Anterior cingulate cortex (tissue), 58 donors: ENCODE data around the gene SPDL1.
"Not testable (repeated sequence)": the region's sequence is repeated elsewhere in the genome, so short reads cannot be mapped to it uniquely, and the experiment has no call there.

Experiments used
- DNase-seq, 58 donors: peaks; one replicate each; lab custom pipeline; 2025; lab: John Stamatoyannopoulos, UW

Gene SPDL1

DNA sequence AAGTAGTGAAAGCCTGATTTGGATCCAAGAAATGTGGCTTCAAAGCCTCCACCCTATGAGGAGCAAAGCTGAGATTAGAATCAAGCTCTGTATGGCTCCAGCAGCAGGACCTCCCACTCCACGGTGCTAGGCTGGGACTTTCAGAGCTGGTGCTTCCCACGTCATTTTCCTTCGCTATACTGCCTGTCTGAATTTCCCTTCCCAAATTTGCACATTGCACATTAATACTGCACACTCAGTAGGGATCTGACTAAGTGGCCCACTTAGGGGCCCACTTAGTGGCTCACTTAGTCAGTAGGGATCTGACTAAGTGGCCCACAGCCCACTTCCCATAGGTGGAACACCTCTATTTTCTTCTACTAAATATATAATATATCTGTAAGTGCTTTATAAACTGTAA lies 14.1 kb upstream of the SPDL1 start:
- DNase-seq: no peak

DNA sequence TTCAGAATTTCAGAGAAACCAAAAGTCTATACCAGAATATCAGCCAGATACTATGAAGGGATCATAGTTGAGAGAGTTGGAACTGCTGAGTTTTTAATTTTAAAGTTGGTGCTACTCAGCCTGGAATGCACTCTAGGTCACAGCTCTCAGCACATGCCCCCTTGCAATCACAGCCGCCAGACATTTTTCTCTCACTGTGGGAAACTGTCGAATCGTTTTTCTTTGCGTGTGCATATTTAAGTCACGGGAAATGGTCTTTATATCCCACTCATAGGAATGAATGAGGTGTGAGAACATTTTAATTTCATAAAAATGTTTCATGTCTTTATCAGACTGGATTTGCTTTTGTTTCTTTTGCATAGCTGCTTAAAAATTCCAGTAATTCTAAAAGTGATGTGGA lies 12.2 kb upstream of the SPDL1 start:
- DNase-seq: no peak

DNA sequence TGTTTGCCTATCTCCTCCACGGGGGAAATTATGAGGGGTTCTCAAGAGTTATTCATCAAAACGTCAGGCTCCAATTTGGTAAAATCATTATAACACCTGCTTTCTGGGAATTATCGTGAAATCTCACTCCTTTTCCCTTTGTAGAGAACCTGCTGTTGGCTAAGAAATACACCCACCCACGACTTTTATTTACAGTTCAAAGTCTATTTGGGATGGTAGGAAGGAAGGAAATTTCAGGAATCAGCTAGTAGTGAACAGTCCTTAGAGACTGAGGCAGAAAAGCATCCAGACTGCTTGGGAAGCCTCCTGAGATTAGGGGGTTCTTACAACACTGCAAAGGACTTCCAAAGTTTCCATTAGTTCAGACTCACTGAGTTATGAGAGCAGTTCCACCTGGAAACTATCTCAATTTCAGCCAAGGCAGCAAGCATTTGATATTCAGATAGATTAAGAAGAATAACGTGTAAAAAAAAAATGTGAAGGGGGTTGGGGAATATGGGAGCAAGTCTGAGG lies 9.4 kb upstream of the SPDL1 start:
- DNase-seq: no peak

DNA sequence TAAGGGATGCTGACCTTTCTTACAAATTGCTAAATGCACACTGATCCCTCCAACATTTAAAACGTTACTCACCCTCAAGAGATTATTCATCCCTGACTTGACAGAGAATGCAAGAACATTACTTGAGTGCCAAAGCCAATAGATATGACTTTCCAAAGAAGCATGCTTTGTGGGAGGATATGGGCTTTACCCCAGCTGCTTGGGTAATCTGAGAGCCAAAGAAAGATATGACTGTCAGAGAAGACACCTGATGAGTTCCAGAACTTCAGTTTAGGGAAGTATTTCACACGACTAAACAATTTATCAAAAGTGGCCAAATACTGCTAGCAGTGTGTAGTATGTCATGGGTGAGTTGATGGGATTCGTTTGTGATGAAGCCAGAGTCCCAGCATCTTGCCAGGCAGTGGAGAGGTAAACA lies 7.4 kb upstream of the SPDL1 start:
- DNase-seq: no peak

DNA sequence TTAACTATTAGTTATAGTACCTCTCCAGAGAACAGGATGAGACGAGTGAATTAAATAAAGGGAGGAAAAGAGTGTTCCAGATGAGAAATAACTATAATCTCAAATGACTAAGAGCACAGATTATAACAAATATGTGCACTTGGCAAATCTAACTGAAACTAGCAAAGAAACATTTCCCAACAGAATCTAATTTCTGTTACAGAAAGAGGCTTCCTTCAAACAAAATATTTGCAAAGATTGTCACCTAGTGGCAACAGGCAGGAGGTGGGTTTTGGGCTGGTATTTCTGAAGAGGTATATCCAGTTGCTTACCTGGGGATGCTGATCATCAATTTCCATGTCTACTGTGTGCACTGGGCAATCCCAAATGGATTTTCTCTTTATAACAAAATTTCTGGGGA lies 5.6 kb upstream of the SPDL1 start:
- DNase-seq: peak in 1 of 58 donors; percentile 3

DNA sequence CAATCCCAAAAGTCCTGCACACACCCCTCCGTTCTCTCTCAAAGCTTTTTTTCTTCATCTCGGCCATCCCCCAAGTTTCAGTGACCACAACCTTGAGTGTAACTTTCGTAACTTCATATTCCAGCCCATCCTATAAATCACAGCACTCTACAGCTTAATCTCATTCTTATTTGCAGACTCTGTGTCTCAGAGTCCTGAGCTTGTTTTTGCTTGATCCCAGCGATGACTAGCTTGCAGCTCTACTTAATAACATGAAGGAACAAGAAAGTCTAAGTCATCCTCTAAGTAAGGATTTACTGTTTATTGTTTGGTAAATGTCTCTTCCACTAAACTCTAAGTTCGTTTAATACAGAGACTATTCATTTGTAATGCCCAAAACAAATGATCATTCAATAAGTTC lies 2.6 kb upstream of the SPDL1 start:
- no peak for DNase-seq

DNA sequence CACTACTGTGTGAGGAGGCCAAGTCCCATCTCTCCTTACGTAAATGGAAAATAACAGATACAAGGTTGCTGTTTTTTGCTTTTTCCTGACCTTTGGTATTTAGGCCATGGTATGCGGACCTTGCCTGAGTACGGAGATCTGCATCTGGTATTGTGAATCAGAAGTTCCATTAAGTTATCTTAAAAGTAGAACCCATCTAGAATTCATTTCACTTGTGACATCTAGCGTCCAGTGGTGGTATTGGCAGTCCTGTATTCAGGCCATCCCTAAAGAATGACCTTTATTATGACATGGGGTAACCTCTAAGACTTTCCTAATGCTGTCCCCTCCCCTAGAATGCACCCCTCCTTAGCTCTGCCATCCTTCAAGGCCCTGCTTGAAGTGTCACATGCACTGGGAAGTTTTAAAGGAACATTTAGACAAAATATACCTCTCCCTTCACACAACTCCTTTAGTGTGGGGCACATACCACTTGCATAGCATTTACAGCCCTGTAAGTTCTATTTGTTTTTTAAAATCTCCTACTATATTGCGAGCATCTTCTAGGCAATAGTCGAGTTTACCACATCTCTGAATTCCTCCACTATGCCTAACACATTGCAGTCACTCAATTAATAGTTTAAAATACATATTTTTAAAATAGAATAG lies 1.9 kb upstream of the SPDL1 start:
- peak in 36 of 58 donors; percentile 0 to 43 (median 10) for DNase-seq

DNA sequence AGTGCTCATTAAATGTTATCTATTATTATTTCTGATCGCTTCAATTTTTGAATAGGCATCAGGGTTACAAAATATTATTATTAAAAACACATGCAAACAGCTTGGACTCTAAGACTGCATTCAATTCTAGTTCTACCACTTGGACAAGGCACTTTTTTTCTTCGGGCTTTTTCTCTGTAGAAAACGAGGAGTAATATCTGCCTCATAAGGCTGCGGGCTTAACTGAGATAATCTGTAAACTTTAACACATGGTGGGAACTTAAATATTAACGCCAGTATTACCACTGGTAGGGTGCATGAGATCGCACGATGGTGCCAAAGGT lies 511 bp upstream of the SPDL1 start:
- no peak for DNase-seq

DNA sequence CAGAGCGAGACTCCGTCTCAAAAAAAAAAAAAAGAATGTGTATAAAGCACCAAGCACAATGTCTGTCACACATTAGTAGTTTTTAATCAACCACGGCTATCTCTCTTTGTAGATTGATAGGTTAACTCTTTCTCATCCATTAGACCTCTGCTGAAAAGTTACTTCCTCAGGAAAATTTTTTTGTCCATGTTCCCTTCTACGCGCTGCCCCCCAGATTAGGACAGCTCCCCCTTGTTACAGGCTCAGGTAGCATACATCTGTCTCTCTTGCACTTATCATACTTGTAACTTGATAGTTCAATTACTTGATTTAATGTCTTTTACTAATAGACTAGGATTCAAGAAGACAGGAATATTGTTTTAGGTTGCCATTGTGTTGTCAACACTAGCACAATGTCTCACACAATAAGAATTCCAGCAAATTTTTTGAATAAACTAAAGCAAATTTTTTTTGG lies 1.5 kb downstream of the SPDL1 start:
- DNase-seq: no peak

DNA sequence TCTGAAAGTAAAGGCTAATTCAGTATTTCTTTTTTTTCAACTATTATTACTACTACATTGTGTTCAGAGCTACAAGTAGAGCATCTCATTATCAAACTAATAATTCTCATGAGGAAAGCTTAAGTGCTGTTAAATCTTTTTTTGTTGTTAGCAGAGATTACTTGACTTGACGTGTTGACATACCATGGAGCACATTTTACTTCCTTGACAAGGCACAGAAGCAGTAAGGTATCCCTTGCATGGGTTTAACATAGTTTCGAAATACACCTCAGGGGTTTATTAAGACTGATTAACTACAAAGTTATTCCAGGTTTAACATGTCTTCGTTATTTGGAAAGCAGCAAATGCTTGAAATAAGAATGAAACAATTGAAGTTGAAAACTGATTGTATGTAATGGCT lies 7.0 kb downstream of the SPDL1 start:
- DNase-seq: no peak

DNA sequence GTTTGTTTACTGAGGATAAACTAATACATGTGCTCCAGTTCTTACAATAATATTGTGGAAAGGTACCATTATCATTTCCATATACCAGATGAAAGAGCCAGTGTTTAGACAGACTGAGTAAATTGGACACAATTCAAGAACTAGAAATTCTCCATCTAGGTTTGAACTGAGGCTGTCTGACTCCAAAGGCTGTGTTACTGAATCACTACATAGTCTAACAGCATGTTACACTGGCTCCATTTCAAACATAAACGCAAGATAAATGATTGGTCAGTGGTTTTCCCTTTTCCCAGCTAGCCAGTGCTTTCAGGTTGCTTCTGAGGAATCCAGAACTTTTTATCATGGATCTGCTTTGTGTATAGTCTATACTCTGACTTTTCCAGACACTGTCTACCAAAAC lies 8.1 kb downstream of the SPDL1 start:
- no peak for DNase-seq

DNA sequence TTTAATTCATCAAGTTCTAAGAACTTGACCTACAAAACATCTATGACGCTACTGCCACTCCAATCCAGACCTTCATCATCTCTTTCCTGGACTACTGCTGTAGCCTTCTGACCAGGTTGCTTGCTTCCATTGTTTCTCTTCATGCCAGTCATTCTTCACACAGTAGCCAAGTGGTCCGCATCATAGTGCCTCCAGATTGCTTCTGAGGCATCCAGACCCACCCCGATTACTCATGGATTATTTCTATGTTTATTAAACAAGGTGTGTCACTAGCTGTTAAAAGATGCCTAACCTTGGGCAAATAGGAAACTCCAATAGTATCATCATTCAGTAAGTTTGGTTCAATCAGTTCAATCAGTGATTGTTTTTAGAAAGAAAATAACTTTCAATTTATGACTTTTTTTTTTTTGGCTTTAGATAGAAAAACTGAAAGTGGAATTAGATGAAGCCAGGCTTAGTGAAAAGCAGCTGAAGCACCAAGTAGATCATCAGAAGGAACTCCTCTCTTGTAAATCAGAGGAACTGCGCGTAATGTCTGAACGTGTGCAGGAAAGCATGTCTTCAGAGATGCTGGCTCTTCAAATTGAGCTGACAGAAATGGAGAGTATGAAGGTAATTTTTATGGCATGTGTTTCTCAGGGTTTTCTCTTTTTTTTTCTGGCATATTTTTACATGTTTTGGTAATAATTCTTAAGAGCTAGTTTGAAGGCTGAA lies 9.5 kb downstream of the SPDL1 start:
- DNase-seq: no peak

DNA sequence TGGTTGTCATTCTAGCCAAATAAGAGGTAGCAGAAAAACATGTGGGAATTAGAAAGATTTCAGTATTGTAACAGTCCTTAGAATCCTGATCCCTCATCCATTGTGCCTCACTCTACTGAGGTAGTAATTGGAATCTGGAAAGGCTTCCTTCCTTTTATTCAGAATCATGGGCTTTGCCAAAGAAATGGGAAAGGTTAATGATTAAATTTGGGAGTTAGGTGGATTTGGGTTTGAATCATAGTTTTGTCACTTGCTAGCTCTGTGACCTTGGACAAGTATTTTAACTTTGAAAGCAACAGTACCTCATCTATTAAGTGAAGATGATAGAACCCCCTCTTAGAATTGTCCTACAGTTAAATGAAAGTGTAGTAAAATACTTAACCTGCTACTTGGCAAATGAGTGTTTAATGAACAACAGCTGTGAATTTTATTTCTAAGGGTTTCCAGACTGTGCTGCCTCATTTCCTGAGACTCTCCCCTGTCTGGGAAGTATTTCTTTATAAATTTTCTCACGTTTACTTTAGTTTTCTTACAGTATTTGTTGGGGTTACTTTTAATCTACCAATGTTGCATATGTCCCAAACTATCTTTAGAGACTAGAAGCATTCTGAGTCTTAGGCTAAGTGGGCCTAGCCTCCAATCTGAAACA lies 11.7 kb downstream of the SPDL1 start:
- no peak for DNase-seq

DNA sequence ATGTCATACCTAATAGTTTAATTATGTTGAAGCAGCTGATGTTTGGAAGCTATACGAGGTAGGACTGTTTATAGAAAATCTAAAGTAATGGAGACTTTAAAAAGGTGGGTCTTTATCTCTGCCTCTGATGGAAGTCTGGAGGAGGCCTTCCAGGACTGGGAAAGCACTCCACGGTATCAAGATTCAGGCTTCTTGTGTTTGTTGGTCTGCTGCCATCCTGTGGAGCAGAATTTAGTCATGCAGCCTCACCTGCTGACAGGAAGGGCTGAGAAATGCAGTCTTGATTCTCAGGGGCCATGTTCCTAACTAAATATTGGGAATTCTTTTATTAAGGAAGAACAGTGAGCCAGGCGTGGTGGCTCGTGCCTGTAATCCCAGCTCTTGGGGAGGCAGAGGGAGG lies 15.9 kb downstream of the SPDL1 start:
- no peak for DNase-seq

DNA sequence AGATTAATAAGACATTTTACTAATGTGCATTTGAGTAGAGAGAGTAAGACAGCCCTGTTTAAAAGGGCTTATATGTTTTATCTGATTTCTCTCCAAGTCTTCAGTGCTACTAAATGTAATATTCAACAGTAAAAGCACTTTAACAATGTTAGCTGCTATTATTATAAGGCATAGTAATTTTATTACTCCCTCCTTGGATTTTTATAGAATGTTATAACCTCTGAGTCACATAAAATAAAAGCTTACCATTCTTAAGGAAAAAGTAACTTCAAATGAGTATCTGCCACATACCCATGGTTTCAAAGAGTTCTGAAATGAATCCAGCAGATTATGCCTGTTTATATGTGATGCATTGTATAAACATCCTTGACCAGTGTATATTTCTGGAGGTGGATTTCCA lies 19.0 kb downstream of the SPDL1 start:
- DNase-seq: no peak

DNA sequence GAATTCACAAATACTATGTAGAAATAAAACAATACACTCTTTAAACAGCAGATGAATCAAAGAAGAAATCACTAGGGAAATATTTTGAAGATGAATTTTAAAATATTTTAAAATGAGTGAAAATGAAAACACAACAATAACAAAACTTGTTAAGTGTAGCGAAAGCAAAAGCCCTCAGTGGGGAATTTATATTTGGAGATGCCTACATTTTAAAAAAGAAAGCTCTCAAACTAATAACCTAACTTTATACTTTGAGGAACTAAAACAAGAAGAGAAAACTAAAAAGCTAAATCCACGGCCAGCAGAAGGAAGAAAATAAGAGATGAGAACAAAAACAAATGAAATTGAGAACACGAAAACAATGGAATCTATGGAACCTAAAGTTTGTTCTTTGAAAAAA lies 22.7 kb downstream of the SPDL1 start:
- DNase-seq: no peak

DNA sequence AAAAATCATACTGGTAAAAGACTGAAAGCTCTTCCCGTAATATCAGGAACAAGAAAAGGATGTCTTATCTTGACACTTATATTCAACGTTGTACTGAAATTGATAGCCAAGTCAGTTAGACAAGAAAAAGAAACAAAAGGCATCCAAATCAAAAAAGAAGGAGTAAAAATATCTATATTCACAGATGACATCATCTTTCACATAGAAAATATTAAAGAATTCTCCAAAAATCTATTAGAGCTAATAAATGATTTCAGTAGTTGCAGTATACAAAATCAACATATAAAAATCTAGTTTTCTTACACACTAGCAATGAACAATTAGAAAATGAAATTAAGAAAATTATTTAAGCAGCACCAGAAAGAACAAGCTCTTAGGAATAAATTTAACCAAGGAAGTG lies 24.3 kb downstream of the SPDL1 start:
- DNase-seq: no peak

DNA sequence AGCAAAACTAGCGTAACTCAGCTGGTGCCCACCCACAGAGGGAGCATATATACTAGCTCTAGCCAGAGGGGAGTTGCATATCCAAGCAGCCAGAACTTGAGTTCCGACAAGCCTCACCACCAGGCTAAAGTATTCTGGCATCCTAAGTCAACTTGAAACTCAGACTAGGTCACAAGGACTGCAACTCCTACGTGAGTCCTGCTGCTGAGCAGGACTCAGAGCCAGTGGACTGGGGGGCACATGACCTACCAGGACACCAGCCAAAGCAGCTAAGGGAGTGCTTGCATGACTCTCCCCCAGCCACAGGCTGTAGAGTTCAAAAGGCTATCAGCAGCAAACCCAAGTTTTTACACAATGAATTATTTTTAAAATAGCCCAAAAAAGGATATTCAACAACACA lies 26.1 kb downstream of the SPDL1 start:
- DNase-seq: no peak

DNA sequence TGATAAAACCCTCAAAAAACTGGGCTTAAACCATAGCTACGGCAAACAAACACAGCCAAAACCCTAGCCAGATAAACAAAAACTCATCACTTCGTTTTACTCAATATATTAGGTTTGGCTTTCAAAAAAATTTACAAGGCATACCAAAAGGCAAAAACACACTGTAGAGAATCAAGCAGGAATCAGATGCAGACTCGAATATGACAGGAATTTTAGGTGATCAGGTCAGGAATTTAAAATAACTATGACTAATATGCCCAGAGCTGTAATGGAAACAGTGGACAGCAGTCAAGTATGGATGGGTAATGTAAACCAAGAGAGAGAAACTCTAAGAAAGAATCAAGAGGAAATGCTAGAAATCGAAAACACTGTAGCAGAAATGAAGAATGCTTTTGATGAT lies 27.0 kb downstream of the SPDL1 start:
- DNase-seq: no peak

DNA sequence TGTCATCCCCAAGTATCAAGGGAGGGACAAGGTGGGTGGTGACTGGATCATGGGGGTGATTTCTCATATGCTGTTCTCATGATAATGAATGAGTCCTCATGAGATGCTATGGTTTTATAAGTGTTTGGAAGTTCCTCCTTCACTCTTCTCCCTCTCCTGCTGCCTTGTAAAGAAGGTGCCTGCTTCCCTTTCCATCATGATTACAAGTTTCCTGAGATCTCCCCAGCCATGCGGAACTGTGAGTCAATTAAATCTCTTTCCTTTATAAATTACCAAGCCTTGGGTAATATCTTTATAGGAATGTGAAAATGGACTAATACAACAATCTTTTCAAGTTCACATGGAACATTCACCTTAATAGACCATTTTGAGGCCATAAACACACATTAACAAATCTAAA lies 32.0 kb downstream of the SPDL1 start:
- no peak for DNase-seq

DNA sequence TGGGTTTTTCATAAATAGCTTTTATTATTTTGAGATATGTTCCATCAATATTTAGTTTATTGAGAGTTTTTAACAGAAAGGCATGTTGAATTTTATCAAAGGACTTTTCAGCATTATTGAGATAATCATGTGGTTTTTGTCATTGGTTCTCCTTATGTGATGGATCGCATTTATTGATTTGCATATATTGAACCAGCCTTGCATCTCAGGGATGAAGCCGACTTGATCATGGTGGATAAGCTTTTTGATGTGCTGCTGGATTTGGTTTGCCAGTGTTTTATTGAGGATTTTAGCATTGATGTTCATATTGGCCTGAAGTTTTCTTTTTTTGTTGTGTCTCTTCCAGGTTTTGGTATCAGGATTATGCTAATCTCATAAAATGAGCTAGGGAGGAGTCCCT lies 40.7 kb downstream of the SPDL1 start:
- not testable (repeated sequence) for DNase-seq

DNA sequence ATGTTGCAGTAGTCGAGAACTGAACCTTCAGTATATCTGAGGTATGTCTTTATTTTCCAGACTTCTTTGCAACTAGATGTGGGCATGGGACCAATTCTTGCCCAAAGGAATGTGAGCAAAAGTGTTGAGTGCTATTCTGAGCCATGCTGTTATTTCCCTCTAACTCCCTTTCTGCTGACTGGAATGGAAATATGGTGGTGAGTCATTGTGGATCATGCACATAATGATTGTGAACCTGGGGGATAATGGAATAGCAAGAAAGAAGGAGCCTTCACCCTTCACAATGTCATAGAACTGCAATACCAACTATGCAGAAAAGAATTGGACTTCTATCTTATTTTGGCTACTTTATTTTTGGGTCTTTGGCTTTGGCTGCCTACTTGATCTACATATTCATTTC lies 43.2 kb downstream of the SPDL1 start:
- DNase-seq: peak in 2 of 58 donors; percentile 4 to 18
